CD4-positive, alpha-beta T cell treated with Interleukin-17A for 1 hour (primary cell): ENCODE data around the gene MACROD2.

Experiments
- DNase-seq: peaks from one replicate; pipeline ENCODE4 v3.0.0-alpha.2; 2020

Gene MACROD2

DNA sequence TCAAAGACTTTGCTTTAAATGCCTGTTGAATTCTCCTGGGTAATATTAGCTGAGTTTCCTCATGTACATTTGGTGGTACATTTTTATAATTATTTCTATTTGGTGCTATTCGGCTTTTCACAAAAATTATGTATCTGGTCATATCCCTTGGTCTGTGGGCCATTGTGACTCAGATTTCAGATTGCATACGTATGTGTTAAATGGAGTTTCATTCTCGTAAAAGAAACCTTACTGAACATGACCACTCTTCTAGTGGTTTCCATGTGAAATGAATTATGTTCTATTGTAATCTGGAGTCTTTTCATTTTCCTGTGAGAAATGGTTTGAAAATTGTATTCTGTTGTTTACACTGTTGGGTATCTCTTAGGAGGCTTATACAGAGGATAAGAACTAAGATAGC is 728.3 kb downstream of the MACROD2 start:
- no peak for DNase-seq

DNA sequence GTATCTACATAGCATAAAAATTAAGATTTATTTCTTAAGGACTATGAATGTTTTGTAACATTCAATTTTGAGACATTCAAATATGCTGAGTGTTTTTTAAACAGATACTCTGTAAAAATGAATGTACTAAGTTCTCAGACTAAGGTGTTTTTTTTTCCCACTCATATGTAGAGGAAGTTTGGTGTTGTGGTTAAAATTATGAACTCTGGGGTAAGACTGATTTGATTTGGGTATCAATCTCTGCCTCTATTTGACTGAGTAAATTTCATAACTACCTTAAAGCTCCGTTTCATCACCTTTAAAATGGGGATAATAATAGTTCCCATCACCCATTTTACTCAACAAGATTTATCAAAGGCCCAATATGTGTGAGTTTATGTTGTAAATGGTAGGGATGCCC is 728.7 kb downstream of the MACROD2 start:
- no peak for DNase-seq

DNA sequence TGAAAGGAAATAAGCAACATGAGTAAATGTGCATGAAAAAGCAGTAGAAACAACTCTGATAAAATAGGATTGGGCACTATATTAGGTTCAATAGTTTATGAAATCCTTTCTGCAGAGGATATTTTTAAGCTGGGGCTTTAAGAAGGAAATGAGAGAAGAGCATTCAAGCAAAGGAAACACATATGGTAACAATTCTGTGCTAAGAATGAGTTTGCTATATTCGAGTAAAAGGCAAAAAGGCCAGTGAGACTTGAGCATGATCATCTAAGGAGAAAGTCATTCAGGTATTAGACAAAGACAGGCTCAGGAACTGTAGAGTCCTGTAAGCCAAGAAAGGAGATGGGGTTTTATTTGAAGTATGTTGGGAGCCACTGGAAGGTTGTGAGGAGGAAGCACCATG is 729.2 kb downstream of the MACROD2 start:
- DNase-seq, result no peak

GRCh38 chr20:14726591-14726990 is 731.3 kb downstream of the MACROD2 start:
- DNase-seq, result no peak

- no peak for DNase-seq
These were observed 732.3 kb downstream of the MACROD2 start for GRCh38 chr20:14727485-14728150.

DNA sequence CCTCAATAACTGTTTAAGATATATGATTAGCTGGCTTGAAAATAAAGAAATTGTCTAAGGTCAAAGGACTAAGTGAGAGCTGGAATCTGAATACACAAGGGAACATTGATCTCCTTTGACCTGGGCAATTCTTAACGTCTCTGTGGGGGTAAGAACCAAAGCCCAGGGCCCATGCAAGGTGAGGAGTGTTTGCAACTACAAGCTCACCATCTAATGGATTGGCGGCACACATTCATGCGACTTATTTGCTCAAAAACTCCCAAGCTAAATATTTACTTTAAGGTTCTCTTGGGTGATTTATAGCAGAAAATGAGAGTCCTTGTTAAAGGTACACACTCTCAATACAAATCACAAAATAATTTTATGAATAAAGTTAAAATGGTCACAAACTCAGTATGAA is 734.1 kb downstream of the MACROD2 start:
- no peak for DNase-seq

DNA sequence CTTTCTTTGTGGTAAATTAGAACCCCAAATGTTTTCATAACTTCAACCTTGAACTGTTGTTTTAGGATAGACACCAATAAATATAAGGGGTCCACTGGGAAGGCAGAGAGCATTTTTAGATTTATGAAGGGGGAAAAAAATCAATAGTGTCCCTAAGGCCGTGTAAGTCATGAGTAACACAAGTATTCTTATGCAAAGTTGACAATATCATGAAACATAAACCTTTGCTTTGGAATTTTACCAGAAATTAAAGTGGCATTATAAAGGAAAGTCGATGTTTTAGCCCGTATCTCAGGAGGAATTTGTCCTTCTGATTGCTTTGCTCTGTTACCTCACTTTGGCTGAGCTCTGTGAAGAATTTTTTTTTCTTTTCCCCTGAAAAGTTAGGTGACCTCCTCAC is 737.0 kb downstream of the MACROD2 start:
- DNase-seq, result no peak

GRCh38 chr20:14732996-14733395 is 737.7 kb downstream of the MACROD2 start:
- no peak for DNase-seq

DNA sequence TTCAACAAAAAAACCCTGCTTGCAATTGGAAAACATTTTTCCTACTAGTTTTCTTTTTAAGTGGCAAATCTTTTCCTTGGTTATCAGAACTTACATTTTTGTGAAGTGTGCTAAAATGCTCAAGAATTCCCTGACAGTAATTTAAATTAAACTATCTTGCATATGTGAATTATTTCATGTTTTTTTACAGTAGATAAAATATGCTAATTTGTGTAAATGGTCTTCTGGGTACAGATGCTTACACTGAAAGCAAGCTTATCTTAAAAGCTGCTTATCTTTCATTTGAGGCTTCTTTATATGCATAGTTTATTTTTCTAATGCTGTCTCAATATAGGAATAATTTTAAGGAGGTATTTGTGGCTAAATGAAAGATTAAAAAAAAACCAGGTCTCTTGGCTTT is 745.1 kb downstream of the MACROD2 start:
- DNase-seq, result no peak

DNA sequence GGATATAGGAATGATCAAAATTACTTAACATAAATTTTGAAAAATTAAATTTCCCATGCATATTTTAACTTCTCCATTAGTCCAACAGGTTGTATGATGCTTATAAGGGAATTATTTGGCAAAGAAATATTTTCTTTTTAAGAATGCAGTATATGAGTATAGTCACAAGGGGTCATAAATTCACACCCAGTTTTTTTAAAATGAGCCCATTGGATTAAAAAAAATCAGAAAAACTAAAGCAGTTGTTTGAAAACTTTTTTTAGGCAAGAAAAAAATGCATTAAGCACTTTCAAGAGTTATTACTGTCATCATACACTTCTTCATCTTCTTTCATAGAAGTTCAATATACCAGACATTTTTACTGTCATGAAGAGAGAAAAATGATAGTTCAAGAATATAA is 746.3 kb downstream of the MACROD2 start:
- DNase-seq, result no peak

GRCh38 chr20:14744723-14745122 is 749.4 kb downstream of the MACROD2 start:
- DNase-seq, result no peak

GRCh38 chr20:14745830-14746229 is 750.5 kb downstream of the MACROD2 start:
- no peak for DNase-seq

DNA sequence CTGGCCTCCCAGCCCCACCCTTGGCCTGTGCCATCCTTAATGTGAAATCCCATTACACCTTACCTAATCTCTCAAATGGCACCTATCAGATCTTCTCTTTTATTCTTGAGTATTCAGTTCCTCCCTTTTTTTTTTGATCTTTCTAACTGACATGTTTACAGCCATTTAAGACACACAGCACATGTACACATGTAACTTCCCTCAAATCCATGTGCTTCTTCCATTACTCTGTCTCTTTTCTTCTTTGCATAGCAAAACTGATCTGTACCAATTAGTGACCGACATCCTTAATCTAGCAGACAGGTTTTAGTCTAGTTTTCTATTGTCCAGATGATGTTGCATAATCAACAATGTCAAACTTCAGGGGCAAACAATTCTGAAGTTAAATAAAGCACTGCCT is 755.9 kb downstream of the MACROD2 start:
- no peak for DNase-seq

DNA sequence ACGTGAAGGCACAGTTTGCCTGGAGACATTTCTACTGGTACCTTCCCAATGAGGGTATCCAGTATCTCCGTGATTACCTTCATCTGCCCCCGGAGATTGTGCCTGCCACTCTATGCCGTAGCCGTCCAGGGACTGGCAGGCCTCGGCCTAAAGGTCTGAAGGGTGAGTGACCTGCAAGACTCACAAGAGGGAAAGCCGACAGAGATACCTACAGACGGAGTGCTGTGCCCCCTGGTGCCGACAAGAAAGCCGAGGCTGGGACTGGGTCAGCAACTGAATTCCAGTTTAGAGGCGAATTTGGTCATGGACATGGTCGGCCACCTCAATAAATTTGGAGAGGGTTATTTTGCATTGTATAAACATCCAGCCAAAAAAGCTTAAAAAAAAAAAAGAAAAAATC is 762.4 kb downstream of the MACROD2 start:
- DNase-seq, result no peak

DNA sequence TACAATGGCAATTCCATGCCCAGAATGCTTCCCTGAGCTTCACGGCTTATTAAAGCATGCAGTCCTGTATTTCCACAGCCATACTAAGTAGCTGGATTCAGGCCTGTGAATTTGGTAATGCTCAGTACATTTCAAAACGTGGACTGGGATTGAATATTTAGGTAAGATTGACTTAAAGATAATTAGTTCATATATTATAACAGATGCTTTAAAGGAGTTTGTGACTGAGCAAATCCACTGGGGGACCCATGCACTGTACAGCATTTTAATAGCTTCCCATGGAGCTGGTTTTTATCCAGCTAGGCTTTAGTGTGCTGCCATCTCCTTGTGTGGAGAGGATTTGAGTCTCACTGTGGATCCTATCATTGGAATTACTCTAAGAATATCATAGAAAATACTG is 763.0 kb downstream of the MACROD2 start:
- DNase-seq, result no peak

- no peak for DNase-seq
These were observed 764.7 kb downstream of the MACROD2 start for GRCh38 chr20:14759979-14760378.

DNA sequence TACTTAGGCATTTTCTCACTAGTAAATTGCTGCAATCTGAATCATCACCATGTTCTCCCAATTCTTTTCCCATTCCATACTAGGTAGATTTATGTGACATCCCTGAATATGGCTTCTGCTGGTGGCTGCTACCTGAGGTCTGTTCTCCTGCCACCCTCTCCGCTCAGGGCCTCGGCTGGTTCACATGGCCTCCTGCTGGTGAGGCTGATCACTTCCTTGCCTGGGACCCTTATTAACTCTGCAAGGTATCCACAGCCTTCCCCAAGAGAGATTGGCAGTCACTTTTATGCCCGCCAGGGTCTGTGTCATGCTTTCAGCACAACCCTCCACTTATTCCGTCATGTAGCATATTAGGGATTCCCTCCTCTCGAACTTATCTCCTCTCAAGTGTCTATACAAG is 766.6 kb downstream of the MACROD2 start:
- no peak for DNase-seq

- no peak for DNase-seq
These were observed 769.4 kb downstream of the MACROD2 start for GRCh38 chr20:14764511-14765369.

- DNase-seq, result no peak
These were observed 770.0 kb downstream of the MACROD2 start for GRCh38 chr20:14765370-14765701.

DNA sequence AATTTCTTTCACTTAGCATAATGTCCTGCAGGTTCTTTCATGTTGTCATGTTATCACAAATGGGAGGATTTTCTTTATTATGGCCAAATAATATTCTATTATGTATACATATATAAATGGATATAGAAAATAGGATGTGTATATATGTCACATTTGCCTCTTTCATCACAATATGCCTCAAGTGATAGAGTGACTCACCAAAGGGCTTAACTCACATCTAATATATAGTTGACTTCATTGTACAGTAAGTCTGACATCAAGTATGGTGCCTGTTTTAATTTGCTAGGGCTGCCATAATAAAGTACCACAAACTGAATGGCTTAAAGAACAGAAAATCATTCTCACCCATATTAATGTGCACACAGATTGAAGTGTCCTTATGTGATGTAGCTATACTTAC is 778.2 kb downstream of the MACROD2 start:
- DNase-seq, result no peak

DNA sequence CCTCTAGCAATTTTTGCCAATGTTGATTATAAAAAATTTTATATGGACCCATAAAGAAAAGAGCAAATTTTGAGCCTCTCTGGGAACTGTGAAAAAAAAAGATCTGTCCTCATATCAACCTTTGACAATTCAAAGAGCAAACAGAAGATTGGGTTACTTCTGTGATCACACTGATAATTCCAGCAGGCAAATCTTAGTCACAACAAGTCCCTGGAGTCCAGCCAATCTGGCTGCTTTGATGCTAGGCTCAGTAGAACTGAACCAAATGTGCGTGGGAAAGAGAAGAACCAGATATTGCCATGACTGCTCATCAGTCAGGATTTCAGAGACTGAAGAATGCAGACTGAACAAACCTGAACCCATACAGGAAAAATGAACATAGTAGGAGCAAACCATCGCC is 780.5 kb downstream of the MACROD2 start:
- DNase-seq, result no peak

- no peak for DNase-seq
These were observed 782.3 kb downstream of the MACROD2 start for GRCh38 chr20:14777591-14777990.

DNA sequence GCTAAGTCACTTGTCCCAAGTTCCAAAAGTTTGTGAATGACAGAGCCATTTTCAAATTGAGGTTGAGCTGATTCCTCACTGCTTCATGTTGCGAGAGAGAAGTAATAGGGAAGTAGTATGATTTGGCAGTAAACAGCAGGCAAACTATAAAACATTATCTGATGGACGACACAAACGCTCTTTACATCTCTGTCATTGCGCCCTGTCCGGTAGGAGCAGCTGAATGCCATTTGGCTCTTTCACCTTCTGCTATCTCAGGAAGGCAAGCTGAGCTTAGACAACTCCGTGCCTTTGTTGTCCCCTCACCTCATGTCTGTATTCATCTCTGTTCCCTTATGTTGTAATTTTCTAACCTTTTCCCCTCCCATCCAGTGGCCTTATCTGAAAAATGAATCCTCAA is 782.8 kb downstream of the MACROD2 start:
- no peak for DNase-seq

DNA sequence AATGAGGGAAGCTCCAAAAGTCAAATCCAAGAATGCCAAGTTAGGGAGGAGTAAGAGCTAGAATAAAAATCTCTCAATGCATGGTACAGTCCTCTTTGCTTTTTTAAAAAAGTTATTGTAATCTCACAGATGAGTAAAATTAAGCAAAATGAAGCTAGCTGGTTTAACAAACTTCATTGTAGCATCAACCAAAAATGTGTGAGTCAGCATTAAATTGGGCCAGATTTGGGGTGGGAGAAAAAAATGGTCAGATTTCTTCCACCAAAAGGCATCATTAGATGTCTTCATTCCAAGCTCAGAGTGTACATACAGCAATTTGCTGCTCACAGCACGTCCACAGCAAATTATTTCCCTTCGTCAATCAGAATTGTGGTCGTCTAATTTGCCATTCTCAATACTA is 783.6 kb downstream of the MACROD2 start:
- no peak for DNase-seq

GRCh38 chr20:14780508-14780907 is 785.2 kb downstream of the MACROD2 start:
- DNase-seq, result no peak
